Suprapubic skin (tissue), 4 donors: ENCODE results near the gene ID4.

Experiments
- EP300 ChIP-seq: sonication (generic); formaldehyde crosslinking; IDR thresholded peaks from one replicate; pipeline ENCODE4 v1.6.1; 2017; ENCODE audit warnings: antibody characterized with exemption
- POLR2A ChIP-seq, 2 donors: fragments of 450-650 bp; IDR thresholded peaks; one replicate each; pipeline ENCODE4 v1.6.1; 2017; ENCODE audit warnings: antibody characterized with exemption in 2 of 2, mild to moderate bottlenecking in 2 of 2, moderate library complexity in 2 of 2
- POLR2AphosphoS5 ChIP-seq, 3 donors: sonication (generic); formaldehyde crosslinking; IDR thresholded peaks; one replicate each; pipeline ENCODE4 v1.6.1; 2017; ENCODE audit warnings: antibody characterized with exemption in 3 of 3
- TF ChIP-seq, protein P1 (sequence below), 2 donors: fragments of 200-600 bp in 1 of 2; fragments of 450-650 bp in 1 of 2; sonication (generic) in 1 of 2; IDR thresholded peaks; one replicate each; pipeline ENCODE4 v1.5.1; 2016 to 2019; ENCODE audit warnings: antibody characterized with exemption in 2 of 2, mild to moderate bottlenecking in 1 of 2, moderate library complexity in 1 of 2

DNA sequence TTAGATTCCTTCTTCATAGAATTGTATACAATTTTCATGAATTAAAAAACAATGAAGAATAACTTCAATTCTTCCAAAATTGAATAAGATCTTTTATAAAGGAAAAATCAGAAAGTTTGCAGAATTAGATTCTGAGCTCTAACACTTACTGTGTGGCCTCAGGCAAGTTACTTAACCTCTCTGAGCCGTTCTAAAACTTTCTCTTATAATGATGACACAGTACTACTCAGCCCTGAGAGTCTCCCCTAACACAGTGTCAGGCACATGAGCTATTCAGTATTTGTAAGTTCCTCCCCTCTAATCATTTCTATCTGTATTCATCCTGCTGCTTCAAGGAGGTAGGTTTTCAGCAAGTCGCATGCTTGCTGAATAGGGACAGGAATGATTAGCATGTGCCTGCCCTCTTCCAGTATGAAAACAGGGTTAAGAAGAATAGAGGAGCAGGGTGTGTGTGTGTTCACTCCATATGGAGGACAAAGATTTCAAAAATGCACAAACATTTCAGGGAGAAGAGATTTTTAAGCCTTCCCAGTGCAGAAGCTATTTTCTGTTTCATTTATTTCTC lies 11.4 kb downstream of the ID4 start:
- TF ChIP-seq, protein P1, sequence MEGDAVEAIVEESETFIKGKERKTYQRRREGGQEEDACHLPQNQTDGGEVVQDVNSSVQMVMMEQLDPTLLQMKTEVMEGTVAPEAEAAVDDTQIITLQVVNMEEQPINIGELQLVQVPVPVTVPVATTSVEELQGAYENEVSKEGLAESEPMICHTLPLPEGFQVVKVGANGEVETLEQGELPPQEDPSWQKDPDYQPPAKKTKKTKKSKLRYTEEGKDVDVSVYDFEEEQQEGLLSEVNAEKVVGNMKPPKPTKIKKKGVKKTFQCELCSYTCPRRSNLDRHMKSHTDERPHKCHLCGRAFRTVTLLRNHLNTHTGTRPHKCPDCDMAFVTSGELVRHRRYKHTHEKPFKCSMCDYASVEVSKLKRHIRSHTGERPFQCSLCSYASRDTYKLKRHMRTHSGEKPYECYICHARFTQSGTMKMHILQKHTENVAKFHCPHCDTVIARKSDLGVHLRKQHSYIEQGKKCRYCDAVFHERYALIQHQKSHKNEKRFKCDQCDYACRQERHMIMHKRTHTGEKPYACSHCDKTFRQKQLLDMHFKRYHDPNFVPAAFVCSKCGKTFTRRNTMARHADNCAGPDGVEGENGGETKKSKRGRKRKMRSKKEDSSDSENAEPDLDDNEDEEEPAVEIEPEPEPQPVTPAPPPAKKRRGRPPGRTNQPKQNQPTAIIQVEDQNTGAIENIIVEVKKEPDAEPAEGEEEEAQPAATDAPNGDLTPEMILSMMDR (IDR thresholded peaks at IDR 0.05): no peak
- TF ChIP-seq POLR2A (IDR thresholded peaks at IDR 0.05) (no peak), POLR2AphosphoS5 (IDR thresholded peaks at IDR 0.05) (no peak), EP300 (no peak)
